ENCODE results near the gene TCF25.
"Not testable (repeated sequence)": the region's sequence is repeated elsewhere in the genome, so short reads cannot be mapped to it uniquely, and the experiment has no call there.

TCF25 gene

GRCh38 chr16:89845417-89845816 lies 28.0 kb upstream of the TCF25 start:
- DNase-seq, result no peak

DNA sequence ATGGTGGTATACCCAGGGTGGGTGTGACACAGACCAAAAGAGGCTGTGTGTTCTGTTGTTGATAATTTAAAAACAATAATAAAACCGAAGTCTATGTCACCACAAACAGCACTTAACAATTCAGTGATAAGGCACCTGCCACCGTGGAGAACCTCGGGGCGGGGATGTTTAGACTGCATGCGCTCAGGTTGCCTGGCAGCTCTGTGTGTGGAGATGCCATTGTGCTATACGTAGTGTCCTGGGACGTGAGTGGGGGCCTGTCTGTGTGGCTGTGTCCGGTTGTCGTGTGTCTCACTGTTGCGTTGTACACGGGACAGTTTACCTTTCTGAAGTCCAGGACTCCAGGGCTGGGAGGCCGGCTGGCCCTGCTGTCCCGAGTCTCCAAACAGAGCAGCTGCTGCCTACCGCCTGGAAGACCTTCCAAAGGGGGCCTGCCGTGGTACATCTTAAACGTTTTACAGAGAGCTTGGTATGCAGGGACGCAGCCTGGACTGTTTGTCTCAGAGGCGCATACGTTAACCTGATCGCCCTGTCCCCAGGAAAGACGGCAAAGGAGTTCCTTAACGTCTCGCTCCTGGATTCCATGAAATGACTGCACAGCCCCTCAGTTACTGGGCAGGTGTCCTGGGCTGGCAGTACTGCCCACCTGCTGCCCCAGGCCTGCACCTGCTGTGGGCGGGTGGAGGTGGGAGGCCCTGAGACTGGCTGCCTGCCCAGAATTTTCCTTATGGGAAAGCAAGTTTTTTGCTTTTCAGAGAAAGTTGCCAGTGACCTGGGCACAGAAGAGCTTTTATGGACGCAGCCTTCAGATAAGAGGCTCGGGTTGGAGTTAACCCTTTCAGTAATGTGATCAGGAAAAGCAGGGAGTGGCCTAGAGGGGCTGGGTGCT lies 26.1 kb upstream of the TCF25 start:
- no peak for DNase-seq

DNA sequence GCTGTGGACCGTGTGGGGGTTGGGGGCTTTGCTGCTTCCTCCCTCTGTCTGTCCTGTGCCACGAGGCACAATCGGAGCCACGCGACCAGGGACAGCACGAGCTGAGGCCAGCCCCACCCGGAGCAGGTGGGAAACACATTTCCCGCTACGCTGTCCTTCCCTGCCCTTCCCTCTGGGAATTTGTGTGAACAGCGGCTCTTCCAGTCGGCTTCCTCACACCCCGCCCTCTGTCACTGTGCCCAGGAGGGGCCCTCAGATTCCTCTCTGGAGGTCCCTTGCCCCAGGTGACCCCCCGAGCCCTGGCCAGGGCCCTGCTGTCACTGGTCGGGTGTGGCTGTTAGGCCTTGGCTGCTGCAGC lies 25.5 kb upstream of the TCF25 start:
- no peak for DNase-seq

- DNase-seq, result no peak
Measured at GRCh38 chr16:89848974-89849373, 24.4 kb upstream of the TCF25 start.

- DNase-seq, result no peak
Measured at GRCh38 chr16:89853306-89853993, 19.9 kb upstream of the TCF25 start.

- no peak for DNase-seq
Measured at GRCh38 chr16:89855301-89855945, 18.0 kb upstream of the TCF25 start.

DNA sequence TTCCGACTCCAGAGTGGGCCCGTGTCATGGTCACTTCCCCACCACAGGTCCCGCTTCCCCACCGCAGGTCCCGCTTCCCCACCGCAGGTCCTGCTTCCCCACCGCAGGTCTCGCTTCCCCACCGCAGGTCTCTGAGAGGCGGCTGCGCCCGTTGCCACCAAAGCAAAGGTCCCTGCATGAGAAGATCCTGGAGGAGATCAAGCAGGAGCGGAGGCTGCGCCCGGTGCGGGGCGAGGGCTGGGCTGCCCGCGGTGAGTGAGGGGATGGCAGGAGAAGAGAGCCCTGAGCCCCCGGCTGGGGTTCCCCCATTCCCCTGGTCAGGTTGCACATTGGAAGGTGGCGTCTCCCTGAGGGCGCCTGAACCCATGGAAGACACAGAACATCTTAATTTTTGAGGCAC lies 17.4 kb upstream of the TCF25 start:
- DNase-seq, result no peak

DNA sequence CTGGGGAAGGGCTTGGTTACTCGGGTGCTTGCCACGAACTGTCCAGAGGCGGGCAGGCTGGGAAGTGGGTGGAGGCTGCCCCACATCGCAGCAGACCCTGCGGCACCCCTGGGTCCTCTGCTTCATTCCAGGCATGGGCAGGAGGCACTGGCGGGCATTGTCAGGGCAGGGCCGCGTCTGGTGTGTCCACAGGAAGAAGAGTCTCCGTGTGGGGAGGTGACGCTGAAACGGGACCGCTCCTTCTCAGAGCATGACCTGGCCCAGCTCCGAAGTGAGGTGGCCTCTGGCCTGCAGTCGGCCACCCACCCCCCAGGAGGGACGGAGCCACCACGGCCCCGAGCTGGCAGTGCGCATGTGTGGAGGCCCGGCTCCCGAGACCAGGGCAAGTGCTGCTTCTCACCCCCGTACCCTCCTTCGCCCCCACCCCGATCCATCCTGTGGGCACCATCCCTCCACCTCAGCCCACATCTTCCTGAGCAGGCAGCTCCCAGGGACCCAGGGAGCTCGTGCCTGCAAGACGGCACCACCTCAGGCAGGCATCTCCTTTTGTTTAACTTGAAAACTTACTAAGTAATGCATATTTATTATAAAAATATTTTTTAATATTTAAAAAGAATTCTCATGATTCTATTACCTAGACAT lies 14.3 kb upstream of the TCF25 start:
- DNase-seq, result no peak

GRCh38 chr16:89859615-89860007 lies 13.8 kb upstream of the TCF25 start:
- DNase-seq, result no peak

- peak; percentile 86 to 90 for DNase-seq
Measured at GRCh38 chr16:89860747-89861304, 12.6 kb upstream of the TCF25 start.

GRCh38 chr16:89861648-89862047 lies 11.7 kb upstream of the TCF25 start:
- no peak for DNase-seq

DNA sequence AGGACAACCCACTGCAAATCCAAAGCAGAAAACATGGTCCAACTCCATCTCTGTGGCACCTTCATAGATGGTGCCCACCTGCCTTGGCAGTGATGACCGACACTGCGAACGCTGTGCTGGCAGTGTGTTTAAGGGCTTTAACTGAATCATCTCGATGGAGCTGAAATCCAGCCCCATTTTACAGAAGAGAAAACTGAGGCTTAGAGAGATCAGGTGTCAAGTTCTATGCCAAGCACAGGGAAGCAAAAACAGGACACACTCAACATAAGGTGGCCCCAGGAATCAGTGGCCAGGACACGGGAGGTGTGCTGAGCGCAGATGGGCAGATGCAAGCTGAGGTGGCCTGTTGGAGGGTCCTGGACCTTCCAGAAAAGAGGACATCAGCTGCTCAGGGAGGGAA lies 10.7 kb upstream of the TCF25 start:
- no peak for DNase-seq

- peak; percentile 41 for DNase-seq
Measured at GRCh38 chr16:89863741-89864526, 9.5 kb upstream of the TCF25 start.

DNA sequence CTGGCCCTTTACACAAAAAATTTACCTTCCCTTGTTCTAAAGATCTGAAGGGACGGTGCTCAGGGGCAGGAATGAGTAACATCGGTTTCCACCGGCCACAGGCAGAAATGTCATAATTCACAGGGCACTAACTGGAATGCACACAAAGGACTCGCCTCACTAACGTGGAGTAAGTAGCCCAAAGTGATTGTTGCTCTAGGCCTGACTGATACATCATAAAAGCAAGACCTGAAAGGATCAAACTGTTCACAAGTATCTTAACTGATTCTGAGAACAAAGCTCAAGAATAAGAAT lies 8.9 kb upstream of the TCF25 start:
- no peak for DNase-seq

GRCh38 chr16:89867918-89868317 lies 5.5 kb upstream of the TCF25 start:
- DNase-seq, result no peak

DNA sequence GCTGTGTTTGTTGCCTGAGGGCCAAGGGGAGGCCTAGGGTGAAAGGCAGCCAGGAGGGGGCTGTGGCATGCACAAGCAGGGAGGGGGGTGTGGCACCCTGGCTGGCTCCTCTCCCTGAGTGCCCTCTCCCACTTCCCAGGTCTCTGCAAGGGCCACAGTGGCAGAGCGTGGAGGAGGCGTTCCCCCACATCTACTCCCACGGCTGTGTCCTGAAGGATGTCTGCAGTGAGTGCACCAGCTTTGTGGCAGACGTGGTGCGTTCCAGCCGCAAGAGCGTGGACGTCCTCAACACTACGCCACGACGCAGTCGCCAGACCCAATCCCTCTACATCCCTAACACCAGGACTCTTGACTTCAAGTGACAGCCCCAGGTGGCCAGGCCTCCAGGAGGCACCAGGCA lies 3.5 kb upstream of the TCF25 start:
- no peak for DNase-seq

DNA sequence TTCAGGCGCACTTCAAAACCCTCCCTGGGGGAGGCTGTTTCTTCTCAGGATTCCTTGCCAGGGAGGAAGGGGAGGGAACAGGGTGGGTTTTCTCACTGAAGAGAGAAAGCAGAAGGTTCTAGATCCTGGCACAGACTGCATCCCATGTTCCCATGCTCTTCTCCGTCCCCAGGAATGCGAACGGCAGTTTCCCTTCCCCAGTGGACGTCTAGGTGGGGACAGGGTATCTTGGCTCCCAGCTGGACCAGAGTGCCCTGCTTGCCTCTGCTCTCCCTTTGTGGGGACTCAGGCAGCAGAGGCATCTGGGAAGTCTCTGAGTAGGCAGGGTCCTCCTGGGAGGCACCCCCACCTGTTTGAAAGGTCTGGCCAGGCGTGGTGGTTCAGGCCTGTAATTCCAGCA lies 3.0 kb upstream of the TCF25 start:
- DNase-seq, result no peak

GRCh38 chr16:89871895-89872294 lies 1.5 kb upstream of the TCF25 start:
- DNase-seq, result no peak

DNA sequence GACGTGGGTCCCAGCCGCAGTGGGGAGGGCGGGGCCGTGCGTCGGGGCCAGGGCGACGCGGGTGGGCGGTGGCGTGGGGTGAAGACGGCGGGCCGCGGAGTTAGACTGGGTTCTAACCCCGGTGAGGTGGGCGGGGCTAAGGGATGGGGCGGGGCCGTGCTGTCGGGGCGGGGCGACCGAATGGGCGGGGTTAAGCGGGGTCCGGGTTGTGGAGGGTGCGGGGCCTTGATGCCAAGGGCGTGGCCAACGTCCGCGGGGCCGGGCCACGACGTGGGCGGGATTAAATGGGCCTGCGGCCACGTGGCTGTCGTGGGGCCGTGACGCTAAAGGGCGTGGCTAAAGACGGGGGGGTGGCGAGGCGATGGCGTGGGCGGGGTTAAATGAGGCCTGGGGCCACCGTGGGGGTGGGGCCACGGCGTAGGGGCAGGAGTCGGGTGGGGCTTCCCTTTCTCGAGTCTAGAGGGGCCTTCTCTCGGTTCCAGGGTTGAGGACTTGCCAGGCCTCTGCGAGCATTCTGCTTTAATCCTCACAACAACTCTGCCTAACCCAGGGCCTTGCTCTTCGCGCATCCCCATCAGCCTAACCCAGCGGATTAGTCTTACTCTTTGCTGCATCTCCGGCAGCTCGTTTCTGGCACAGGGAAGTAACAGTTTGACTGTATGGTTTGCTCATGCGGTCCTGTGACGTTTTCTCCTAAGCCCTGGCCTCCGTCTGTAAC lies 739 bp downstream of the TCF25 start:
- peak; percentile 98 to 99 for DNase-seq

DNA sequence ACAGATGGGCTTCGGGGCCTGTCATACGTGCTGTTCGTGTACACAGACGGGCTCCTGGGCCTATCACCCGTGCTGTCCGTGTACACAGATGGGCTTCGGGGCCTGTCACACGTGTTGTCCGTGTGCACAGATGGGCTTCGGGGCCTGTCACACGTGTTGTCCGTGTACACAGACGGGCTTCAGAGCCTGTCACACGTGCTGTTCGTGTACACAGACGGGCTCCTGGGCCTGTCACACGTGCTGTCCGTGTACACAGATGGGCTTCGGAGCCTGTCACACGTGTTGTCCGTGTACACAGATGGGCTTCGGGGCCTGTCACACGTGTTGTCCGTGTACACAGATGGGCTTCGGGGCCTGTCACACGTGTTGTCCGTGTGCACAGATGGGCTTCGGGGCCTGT lies 5.7 kb downstream of the TCF25 start:
- DNase-seq, result not testable (repeated sequence)

DNA sequence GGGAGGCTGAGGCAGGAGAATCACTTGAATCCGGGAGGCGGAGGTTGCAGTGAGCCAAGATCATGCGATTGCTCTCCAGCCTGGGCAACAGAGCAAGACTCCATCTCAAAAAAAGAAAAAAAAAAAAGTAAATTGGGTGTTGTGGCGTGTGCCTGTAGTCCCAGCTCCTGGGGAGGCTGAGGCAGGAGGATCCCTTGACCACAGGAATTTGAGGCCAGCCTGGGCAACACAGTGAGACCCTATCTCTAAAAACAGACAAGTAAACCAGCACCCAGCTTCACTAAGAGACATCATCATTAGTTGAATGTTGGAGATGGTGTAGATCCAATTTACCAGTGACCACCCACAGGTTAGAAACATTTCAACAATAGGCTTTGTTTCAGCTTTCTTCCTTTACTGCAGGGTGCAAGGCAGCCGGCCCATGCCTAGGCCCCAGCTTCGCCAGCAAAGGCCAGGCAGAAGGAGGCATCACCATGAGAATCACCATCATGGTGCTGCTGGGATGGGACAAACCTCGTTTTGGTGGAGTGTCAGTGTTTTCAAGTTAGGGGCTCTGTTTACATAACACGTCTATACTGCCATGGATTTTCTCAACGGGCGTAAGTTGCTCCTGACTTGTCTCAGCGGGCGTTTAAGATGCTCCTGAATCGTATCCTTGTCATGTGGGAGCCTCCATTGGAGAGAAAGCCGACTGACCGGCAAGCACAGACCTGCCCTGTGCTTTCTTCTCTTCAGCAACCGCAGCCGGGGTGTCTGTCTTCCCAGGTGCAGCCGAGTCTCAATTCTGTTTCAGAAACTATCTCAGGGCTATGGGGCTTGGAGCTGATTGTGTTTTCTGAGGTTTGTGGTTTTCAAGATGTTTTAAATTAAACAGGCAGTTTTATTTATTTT lies 7.3 kb downstream of the TCF25 start:
- no peak for DNase-seq
